GM18519 (cell line): ENCODE measurements around the gene WDR72.
"Not testable (repeated sequence)": the region's sequence is repeated elsewhere in the genome, so short reads cannot be mapped to it uniquely, and the experiment has no call there.

ENCODE experiments used
- ATAC-seq: cut with Tn5 transposase; IDR thresholded peaks from one replicate; pipeline ENCODE4 v1.9.1; 2021; ENCODE audit warnings: mild to moderate bottlenecking, moderate library complexity; ENCODE audit not compliant: unreplicated experiment, low FRiP score

Gene WDR72

DNA sequence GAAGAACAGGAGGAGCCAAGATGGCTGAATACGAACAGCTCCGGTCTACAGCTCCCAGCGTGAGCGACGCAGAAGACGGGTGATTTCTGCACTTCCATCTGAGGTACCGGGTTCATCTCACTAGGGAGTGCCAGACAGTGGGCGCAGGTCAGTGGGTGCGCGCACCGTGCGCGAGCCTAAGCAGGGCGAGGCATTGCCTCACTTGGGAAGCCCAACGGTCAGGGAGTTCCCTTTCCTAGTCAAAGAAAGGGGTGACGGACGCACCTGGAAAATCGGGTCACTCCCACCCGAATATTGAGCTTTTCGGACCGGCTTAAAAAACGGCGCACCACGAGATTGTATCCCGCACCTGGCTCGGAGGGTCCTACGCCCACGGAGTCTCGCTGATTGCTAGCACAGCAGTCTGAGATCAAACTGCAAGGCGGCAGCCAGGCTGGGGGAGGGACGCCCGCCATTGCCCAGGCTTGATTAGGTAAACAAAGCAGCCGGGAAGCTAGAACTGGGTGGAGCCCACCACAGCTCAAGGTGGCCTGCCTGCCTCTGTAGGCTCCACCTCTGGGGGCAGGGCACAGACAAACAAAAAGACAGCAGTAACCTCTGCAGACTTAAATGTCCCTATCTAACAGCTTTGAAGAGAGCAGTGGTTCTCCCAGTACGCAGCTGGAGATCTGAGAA lies 218.7 kb downstream of the WDR72 start:
- ATAC-seq, result not testable (repeated sequence)

DNA sequence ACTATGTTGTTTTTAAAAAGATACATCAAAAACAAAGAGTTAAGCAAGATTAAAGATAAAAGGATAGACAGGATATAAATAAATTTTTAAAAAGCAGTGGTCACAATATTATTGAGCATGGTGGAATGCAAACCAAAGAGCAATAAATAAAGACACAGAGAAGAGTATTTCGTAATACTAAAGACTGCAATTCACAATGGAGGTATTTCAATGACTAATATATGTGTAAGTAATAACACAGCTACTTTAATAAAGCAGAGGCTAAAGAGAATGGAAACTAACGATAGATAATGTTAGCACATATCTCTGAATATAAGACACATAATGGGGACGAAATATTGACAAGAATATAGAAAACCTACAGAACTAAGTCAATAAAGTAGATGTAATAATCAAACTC lies 219.6 kb downstream of the WDR72 start:
- no peak for ATAC-seq

DNA sequence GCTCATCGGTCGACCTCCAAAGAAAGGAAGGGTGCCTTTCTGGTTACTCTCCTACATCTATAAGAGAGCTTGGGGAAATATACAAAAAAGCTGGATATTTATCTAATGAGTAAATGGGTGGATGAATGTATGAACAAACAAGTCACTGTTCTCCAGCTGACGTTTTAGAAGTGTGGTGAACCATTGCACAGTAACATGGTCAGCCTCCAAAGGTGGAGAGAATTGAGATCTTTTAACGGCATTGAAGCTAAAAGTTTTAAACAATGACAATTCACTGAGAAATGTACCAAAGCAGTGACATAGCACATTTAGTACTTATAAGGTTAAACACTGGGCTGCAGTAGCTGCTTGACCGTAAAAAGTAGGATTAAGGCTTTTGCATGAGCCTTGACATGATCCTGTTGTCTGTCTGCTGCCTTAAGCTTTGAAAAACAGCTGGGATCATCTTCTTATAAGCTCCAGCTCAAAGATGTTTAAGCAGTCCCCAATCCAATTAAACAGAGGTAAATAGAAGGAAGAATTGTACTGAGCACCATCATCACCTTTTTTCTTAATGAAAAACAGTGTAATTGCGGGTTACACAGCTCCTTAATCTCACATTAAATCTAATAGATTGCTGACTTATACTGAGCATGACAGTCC lies 222.9 kb downstream of the WDR72 start:
- no peak for ATAC-seq

DNA sequence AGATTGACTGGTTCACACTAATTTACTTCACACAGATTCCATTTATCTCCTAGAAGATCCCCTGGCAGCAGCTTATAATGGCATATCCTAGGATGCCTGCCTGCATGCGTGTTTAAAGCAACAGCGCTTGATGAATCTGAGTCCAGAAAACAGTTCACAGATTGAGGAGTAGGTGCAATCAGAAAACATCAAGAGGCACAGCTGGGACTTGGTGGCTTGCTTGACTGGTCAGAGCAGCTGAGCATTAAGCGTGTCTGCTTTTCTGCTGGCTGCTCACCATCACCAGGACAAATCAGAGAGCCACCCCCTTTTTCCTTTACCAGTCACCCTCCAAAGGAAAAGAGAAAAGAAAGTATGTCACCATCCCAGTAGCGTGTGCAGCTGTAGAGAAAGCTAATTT lies 223.6 kb downstream of the WDR72 start:
- ATAC-seq, result no peak

DNA sequence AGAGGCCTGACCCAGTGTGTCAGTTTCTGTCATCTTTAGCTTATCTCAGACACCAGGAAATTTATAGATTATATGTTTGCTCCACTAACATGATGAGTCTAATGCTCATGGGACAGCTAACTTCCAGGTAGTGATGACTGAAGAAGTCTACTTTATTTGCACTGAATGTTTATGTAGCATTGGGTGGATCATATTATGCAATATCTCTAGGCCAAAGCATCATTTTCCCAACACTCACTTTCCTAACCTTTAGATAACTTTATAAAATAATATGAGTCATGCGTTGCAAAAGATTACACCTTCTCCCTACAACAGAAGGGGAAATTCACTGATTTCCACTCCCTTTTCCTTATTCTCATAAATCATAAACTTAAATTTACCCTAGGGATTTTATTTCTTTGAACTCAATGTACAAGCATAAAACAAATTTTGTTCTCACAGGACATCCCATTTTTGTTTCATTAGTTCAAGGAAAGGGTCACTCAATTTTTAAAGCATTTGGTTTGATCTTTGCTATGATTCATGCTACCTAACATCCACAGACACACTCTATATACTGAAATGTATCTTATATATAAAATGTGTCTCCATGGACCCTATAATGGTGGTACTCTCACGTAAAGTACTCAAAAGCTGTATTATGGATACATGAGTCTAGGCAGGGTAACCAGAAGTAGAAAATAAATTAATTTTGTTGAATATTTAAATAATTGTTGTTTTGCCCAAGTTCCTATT lies 225.2 kb downstream of the WDR72 start:
- no peak for ATAC-seq

DNA sequence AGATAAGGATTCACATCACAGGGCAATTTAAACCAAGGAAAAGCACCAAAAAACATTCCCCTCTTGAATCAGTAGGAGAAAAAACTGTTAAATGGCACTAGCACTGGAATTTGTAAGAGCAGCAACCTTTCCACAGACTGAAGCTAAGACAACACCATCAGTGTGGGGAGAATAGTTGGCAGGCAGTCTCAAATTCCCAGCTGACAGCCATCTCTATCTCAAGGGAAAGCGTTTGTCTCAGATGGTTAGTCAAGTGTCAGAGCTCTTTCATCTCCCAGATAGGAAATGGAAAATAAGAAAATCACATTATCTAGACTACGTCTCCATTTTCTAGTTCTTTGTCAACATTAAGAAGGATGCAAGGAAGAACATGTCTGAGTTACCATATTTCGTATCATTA lies 228.7 kb downstream of the WDR72 start:
- no peak for ATAC-seq

DNA sequence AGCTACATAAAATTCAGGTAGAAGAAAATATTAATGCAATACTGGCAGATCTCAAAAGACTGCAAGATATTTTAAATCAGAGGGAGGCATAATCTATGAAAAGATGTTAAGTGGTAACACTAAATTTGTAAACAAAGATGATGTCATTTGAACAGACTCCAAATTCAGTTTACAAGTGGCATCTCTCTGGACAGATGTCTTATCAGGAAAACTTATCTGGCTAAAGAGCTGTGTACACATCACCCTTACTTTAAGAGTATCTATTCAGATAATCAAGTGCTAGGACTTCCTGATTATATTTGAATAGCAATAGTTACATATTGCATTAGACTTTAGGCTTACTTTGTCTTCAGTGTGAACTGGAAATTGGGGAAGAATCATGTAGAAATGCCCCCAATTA lies 231.5 kb downstream of the WDR72 start:
- no peak for ATAC-seq

DNA sequence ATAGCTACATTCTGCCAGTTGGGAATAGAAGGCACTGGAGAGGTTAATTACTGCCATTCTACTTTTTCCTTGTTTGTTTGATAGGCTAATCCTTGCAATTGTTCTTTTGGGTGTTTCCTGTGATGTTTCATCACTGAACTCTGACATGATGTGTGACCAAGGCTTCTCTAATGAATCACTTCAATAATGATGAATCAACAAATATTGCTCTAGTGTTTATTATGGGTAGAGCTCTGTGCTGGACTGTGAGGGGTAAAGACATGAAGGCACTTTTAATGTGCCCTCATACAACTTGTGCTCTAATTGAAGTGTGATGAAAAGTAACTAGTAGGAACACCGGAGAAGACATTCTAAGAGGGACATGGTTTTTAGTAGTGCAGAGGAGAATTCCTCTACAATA lies 233.6 kb downstream of the WDR72 start:
- no peak for ATAC-seq

DNA sequence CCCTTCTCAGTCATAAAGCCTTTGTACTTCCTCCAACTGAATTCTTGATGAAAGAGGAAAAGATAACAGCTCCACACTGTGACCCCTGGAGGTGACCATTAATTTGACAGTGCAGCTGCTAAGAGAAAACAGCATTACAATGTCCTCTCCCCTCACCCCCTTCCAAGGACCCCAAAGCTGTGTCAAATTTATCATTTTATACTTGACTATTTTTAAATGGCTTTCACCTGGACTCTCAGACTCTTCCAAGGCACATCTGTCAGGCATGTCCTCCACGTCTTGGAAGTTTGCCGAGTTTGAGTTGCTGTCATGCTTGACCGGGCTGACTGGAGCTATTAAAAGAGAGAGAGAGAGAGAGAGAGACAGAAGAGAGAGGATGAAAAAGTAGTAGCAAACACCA lies 236.5 kb downstream of the WDR72 start:
- no peak for ATAC-seq

DNA sequence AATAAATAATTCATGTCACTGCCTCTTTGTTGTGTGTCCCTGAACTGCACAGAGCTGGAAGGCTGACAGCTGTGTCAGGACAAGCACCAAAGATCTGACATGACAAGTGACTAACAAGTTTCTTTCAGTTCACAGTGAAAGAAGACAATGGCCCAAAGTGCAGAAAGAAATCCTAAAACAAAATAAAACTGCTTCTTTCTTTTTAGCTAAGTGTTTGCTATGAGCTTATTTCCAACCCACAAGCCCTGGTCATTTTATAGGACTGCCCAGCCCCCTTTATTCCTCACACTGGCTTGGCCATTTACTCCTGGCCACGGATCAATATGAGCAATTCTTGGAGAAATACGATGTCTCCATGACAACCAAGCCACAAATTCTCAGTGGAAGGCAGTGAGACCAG lies 238.5 kb downstream of the WDR72 start:
- no peak for ATAC-seq

DNA sequence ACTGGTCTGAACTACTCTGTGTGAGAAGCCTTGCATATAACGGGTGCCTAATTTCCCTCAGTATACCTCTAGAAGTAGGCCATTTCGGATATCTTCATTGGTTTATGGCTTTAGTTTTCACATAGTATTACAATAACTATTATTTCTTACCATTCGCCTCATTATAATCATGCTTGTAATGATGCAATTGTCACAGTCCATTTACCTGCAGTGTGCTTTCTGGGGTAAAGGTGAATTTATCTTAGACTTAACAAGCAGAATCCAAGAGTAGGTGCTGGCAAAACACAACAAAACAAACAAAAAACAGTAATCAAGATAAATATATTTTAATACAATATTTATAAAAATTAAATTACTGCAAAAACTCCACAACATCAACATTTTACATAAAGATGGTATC lies 246.0 kb downstream of the WDR72 start:
- ATAC-seq, result no peak

DNA sequence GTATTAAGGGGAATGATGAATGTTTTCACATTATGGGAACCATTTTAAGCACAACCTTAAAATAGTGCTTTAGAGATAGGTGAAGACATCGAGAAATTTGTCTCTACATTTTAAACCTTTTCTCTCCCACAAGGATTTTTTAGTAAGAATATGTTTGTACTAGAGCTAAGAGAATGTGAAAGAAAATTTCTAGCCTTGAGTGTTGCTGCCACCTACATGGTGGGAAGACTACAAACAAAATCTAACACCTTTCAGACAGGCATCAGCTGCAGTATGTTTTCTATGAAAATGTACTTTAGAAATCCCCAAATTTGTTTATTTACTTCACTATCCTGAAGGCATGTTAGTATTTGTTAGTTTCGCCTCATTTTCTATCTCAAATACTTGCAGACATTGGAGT lies 247.4 kb downstream of the WDR72 start:
- no peak for ATAC-seq

DNA sequence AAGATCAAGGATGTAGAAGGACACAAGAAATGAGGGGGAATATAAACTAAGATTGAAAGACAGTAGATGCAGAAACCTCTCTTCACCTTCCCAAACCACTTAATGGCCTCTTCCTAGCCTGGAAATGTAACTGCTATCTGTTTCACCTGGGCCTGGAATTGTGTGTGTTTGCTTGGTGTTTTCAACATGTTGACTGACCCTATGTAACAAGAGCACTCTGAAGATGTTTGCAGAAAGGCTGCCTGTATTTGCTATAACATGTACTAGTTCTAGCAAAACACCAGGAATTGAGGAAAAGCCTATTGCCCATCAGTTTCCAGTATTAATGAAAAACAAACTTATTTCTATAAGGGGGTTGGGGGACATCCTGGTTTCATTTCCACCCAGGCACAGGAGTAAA lies 248.3 kb downstream of the WDR72 start:
- no peak for ATAC-seq

DNA sequence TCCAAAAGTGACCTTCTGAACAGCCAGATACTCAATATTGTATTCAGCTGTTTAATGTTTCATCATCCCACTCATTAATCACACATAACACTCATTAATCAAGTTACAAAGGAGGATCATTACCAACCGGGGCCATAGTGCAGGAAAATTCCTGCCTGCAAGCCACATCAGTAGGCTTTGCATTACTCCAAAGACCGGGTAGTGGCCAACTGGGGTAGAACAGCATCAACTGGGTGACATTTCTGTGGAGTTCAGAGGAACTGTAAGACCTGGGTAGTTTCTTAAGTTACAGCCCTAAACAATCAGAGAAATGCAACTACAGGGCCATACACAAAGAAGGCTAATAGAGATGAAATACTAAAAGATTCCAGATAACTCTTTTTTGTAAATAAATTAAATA lies 253.1 kb downstream of the WDR72 start:
- ATAC-seq, result no peak

DNA sequence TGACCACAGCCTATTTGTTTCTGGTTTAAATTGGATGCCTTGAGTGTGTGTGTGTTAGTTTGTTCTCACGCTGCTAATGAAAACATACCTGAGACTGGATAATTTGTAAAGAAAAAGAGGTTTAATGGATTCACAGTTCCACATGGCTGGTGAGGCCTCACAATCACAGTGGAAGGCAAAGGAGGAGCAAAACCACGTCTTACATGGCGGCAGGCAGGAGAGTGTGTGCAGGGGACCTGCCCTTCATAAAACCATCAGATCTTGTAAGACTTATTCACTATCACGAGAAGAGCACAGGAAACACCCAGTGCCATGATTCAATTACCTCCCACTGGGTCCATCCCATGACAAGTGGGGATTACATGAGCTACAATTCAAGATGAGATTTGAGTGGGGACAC lies 260.5 kb downstream of the WDR72 start:
- ATAC-seq, result no peak

DNA sequence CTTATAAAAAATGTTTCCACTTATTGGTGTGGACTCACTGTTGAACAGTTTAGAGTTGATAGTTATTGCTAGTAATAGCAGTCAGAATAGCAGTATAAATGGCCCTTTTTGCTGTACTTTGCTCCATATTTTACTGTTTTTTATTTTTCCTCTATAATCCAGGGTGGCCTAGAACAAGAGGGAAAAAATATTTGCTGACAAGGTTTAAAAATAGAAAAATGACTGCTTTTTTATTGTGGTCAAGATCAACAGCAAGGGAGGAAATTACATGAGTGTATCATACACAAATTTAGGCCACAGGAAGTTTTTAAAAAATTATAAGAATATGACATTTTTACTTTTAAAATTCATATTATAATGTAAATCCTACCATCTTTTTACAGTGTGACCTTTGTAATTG lies 269.1 kb downstream of the WDR72 start:
- no peak for ATAC-seq

DNA sequence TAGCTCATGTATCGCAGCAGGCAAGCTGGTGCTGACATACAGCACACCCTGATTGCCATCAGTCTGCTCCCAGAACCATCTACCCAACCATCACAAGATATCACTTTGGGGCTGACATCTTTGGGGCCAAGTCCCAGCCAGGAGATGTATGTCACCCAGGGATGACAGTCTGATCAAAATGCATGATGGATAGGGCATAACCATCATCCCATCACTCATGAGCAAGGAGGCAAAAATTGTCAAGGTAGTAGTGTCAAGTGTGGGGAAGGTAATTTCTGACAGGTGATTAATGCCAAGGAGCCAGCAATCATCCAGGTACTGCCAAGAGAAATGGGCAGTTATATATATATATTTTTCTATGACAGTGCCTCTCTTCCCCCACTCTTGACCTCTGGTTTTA lies 277.4 kb downstream of the WDR72 start:
- ATAC-seq, result no peak

DNA sequence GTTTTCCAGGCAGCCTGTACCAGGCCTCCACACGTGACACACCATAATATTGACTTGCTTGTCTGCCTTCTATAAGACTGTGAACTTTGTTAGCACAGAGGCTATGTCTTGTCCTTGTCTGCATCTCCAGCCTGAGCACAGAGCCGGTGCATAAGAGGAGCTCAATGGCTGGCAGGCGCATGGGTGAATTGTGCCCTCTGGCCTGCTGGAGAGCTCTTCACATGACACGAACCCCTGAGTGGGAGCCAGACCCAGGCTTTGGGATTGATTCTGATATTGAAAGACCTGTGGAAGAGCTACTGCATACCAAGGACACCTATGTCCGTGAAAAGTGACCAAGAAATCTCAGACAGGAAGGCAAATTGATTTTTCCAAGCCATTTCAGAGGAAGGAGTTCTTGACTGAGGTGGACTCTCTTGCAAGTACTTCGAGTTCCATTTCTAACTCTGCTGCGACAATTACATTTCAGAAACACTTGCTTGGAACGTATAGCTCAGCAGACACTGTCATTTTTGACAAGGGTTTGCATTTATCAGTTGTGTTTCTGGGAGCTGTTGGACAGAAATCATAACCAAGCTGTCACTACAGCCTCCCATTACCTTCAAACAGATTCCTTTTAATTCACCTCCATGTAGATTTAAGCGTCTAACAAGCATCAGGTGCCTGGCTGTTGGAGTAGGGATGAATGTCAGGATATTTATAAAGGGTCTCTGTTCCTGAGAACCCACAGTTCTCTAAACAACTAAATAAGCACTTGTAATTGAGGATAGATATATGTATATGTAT lies 281.3 kb downstream of the WDR72 start:
- no peak for ATAC-seq

DNA sequence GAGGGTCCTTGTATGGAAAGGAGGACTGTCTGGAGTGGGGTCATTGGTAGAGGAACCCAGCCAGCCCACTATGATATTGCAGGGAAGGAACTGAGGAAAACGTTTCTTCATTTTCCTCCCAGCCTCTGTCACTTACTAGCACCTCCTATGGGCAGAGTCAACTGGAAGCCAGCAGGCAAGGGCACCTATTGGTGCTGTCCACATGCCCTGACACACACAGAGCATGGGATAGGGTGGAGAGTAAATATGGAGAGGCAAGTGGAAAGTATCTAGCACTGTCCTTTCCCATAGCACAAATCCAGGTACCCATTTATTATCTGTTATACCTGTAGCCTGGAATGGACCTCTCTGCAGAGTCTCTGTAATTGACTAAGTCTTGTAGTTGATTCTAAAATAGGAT lies 285.6 kb downstream of the WDR72 start:
- no peak for ATAC-seq

DNA sequence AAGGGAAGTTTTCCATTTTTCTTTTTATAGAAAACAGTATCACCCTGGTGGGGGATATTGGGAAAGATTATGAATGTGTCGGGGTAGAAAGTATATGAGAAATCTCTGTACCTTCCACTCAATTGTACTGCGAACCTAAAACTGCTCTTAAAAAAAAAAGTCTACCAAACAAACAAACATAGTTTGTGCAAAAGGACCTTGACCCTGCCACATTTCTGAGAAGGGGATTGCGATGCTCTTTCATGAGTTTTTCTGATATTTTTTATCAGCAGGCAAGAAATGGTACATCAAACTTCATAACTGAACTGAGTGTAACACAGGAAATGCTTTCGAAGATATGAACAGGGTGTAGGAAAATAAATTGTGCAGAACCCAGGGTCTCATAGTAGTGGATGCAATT lies 286.0 kb downstream of the WDR72 start:
- no peak for ATAC-seq

DNA sequence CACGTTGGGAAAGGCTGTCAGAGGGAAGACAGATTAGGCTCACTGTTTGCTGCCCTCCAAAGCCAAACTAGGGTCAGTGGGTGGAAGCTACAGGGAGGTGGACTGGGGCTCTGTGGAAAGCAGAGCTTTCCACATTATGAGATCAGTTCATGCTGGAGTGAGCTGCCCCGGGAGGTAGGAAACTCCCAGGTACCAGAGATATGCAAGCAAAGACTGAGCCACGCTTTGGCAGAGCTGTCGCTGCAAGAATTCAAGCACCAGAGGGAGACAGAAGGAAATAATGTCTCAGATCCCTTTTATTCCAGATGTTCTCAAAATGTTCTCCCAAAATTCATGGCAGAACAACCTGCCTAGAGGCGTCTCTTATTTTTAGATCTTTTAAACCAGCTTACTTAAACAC lies 286.6 kb downstream of the WDR72 start:
- ATAC-seq, result no peak
